Measurements from ENCODE around the gene POLR2I. TPM values are rescaled to one million over a fixed set of nuclear protein-coding genes. Genes with fewer than 3 reads are reported as not detected.

POLR2I gene
- total RNA-seq, 4 donors from 2014 or later = 54.2 to 98.4 (median 77.4) TPM

DNA sequence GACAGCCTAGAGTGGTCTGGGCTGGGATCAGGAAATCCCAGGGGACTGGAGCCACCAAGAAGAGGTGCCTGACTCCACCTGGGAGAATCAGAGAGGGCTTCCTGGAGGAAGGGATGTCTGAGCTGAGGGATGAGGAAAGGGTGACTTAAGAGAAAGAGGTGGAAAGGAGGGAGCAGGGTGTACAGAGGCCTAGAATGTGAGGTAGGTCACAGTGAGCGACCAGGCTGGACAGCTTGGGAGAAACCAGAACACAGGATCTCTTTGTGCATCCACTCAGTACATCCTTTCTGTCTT, 1.6 kb upstream of the POLR2I start:
- H3K9me3 ChIP-seq = no peaks in the 10 kb centered on the region
- H3K4me3 ChIP-seq = peak overlapping the region in 2 of 4 donors; percentile 59 to 91
- WGBS, 2 donors = 64 to 82% methylated on average over 1 of the region's 1 CpG
- no peaks in the 10 kb centered on the region for H3K27me3 ChIP-seq
- H3K36me3 ChIP-seq = peaks cover 0 to 72% (median 3%) of the 10 kb centered on the region in 3 donors
- H3K4me1 ChIP-seq = peaks cover 0 to 59% (median 21%) of the 10 kb centered on the region in 4 donors
- H3K27ac ChIP-seq = peak overlapping the region in 3 of 4 donors; percentile 83 to 95 (median 94)
- TF ChIP-seq POLR2A (IDR thresholded peaks at IDR 0.05) = no peak
- TF ChIP-seq, protein P1, sequence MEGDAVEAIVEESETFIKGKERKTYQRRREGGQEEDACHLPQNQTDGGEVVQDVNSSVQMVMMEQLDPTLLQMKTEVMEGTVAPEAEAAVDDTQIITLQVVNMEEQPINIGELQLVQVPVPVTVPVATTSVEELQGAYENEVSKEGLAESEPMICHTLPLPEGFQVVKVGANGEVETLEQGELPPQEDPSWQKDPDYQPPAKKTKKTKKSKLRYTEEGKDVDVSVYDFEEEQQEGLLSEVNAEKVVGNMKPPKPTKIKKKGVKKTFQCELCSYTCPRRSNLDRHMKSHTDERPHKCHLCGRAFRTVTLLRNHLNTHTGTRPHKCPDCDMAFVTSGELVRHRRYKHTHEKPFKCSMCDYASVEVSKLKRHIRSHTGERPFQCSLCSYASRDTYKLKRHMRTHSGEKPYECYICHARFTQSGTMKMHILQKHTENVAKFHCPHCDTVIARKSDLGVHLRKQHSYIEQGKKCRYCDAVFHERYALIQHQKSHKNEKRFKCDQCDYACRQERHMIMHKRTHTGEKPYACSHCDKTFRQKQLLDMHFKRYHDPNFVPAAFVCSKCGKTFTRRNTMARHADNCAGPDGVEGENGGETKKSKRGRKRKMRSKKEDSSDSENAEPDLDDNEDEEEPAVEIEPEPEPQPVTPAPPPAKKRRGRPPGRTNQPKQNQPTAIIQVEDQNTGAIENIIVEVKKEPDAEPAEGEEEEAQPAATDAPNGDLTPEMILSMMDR (IDR thresholded peaks at IDR 0.05) = no peak
- TF ChIP-seq EP300 (IDR thresholded peaks at IDR 0.05) = no peak
- DNase-seq (ENCODE audit: low spot score in 2 of 2) = no peak

DNA sequence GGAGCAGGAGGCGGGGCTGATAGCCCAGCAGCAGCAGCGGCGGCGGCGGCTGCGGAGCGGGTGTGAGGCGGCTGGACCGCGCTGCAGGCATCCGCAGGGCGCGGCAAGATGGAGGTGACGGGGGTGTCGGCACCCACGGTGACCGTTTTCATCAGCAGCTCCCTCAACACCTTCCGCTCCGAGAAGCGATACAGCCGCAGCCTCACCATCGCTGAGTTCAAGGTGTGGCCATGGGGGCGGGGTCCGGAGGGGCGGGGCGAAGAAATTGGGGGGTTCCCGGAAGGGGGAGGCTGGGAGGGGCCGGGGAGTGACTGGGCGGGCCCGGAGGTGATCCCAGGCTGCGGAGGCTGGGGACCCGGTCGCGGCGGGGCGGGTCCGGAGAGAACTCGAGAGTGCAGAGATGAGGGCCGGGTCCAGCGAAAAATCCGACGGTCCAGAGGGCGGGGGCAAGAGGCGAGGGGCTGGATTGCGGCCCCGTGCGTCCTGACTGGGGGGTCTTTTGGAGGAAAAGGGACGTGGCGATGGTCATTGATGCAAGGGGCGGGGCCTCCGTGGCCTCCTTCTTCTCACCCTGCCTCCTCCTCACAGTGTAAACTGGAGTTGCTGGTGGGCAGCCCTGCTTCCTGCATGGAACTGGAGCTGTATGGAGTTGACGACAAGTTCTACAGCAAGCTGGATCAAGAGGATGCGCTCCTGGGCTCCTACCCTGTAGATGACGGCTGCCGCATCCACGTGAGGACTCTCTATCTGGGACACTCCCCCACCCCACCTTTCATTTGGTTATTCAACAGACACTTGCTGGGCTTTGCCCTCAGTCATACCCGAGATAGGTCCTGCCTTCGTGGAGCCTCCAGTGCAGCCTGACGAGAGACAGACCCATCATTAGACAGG, 1.0 kb upstream of the POLR2I start, which contains the start of gene TBCB:
Gene TBCB, plus strand, starts transcription at position 16 of the 891 bp plus-strand sequence. Its CDS starts 93 bp downstream, at position 109.
- peak within 1 kb of the TSS; percentile 73 to 95 (median 88) for H3K27ac ChIP-seq

DNA sequence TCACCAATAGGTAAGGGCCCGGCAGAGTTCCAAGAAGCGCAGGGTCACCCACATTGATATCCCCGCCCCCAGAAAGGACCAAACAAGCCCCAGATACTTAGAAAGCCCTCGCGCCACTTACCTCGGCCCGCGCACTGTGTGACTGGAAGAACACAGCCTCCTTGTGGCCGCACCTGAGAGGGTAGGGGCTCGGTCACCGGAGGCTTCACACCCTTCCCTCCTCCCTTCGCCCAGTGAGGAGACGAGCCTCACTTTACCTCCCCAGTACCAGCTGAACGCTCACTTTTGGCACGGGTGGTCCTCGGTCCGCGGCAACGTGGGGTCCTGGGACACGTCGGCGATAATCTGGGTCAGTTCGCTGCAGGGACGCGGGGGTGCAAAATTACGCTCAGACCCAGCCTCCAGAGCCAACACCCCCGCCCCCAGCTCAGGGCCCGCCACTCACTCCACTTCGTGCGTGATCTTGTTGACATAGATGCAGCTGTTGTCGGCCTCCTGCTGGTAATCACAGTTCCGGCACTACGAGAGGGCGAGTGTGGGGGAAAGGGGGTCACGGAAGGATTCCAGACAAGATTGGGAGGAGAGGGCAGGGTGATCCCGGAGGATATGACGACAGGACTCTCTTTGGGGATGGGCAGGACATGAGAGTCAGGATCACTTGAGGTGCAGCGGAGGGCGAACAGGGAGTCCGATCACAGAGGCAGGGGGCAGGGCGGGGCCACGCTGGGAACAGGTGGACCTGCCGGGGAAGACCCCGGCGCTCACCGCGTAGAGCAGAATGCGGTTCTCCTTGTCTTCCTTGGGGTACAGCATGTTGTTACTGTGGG, 568 bp downstream of the POLR2I start:
- DNase-seq (ENCODE audit: low spot score in 2 of 2) = peak in 1 of 2 donors; percentile 22
- no peaks in the 10 kb centered on the region for H3K9me3 ChIP-seq
- H3K4me3 ChIP-seq = peak overlapping the region; percentile 58 to 97 (median 75)
- 9 to 13% methylated on average over 29 to 42 of the region's 48 CpGs for WGBS, 2 donors
- peaks cover 0 to 75% (median 3%) of the 10 kb centered on the region in 3 donors for H3K36me3 ChIP-seq
- H3K4me1 ChIP-seq = peaks cover 0 to 48% (median 21%) of the 10 kb centered on the region in 4 donors
- peak overlapping the region; percentile 73 to 95 (median 88) for H3K27ac ChIP-seq
- TF ChIP-seq, protein P1 (IDR thresholded peaks at IDR 0.05) = peak in 2 of 5 experiments; percentile 12 to 14
- no peak for TF ChIP-seq EP300 (IDR thresholded peaks at IDR 0.05)
- no peaks in the 10 kb centered on the region for H3K27me3 ChIP-seq

More for the DNA sequence above, 1.0 kb upstream of the POLR2I start, which contains the start of gene TBCB:
- Histone ChIP-seq H3K36me3 (peaks cover 0 to 72% (median 3%) of the 10 kb centered on the region in 3 donors), H3K9me3 (no peaks in the 10 kb centered on the region), H3K4me3 (peak within 1 kb of the TSS; percentile 58 to 97 (median 75)), H3K27me3 (no peaks in the 10 kb centered on the region), H3K4me1 (peaks cover 0 to 59% (median 21%) of the 10 kb centered on the region in 4 donors)
- TF ChIP-seq POLR2A (IDR thresholded peaks at IDR 0.05) (peak in 1 of 2 donors; percentile 27), EP300 (IDR thresholded peaks at IDR 0.05) (peak in 1 of 2 donors; percentile 2)
- TF ChIP-seq, protein P1 (IDR thresholded peaks at IDR 0.05) = no peak
- peak; percentile 73 to 74 for DNase-seq (ENCODE audit: low spot score in 2 of 2)
- 3 to 5% methylated on average over 38 to 59 of the region's 59 CpGs for WGBS, 2 donors

DNA sequence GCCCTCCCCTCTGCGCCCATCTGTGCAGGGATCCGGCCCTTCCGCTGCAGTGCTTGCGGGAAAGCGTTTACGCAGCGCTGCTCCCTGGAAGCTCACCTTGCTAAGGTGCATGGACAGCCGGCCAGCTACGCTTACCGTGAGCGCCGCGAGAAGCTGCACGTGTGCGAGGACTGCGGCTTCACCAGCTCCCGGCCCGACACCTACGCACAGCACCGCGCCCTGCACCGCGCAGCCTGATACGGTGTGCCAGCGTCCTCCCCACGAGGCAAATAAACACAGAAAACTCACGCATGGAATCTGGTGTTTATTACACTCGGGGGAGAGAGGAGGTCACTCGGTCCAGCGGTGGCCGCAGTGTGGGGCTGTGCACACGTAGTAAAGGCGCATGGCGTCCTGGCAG, 1.2 kb downstream of the POLR2I start:
- TF ChIP-seq, protein P1 (IDR thresholded peaks at IDR 0.05) = no peak
- TF ChIP-seq POLR2A (IDR thresholded peaks at IDR 0.05) (no peak), EP300 (IDR thresholded peaks at IDR 0.05) (no peak)
- H3K9me3 ChIP-seq = no peaks in the 10 kb centered on the region
- H3K4me1 ChIP-seq = peaks cover 0 to 46% (median 21%) of the 10 kb centered on the region in 4 donors
- 83 to 89% methylated on average over 34 of the region's 34 CpGs for WGBS, 2 donors
- peak overlapping the region in 2 of 4 donors; percentile 91 to 97 for H3K4me3 ChIP-seq
- peak overlapping the region in 3 of 4 donors; percentile 83 to 95 (median 94) for H3K27ac ChIP-seq
- DNase-seq (ENCODE audit: low spot score in 2 of 2) = no peak
- H3K36me3 ChIP-seq = peaks cover 0 to 75% (median 3%) of the 10 kb centered on the region in 3 donors
- no peaks in the 10 kb centered on the region for H3K27me3 ChIP-seq
